Transverse colon (tissue), 4 donors: ENCODE data around the gene TMEM214. TPM values are rescaled to one million over a fixed set of nuclear protein-coding genes. Genes with fewer than 3 reads are reported as not detected.

Experiments
- DNase-seq: peaks from one replicate; pipeline ENCODE4 v3.0.0-alpha.2; 2019
- H3K27ac ChIP-seq, 4 donors: fragments of 200-600 bp; sonication (generic); 2 replicates each; pipeline ENCODE4 v1.5.1; 2016 to 2018; ENCODE audit warnings: inconsistent platforms in 4 of 4
- H3K27me3 ChIP-seq: fragments of 200-600 bp; sonication (generic); 2 replicates; pipeline ENCODE4 v1.5.1; 2017; ENCODE audit warnings: inconsistent platforms
- H3K36me3 ChIP-seq, 4 donors: fragments of 200-600 bp; sonication (generic); 2 replicates each; pipeline ENCODE4 v1.5.1; 2017 to 2019; ENCODE audit warnings: inconsistent platforms in 4 of 4
- H3K4me1 ChIP-seq, 4 donors: fragments of 200-600 bp; sonication (generic); 2 replicates each; pipeline ENCODE4 v1.5.1; 2017 to 2020; ENCODE audit warnings: inconsistent platforms in 4 of 4
- H3K4me3 ChIP-seq, 4 donors: fragments of 200-600 bp; sonication (generic); 1 replicate in 1 of 4; 2 replicates in 3 of 4; pipeline versions ENCODE4 v1.5.1 to v1.6.1; 2017 to 2019; ENCODE audit warnings: inconsistent platforms in 4 of 4
- H3K9me3 ChIP-seq, 2 donors: fragments of 200-600 bp; sonication (generic); 2 replicates each; pipeline ENCODE4 v1.5.1; 2017 to 2019; ENCODE audit warnings: inconsistent platforms in 2 of 2
- EP300 ChIP-seq: sonication (generic); formaldehyde crosslinking; IDR thresholded peaks from one replicate; pipeline ENCODE4 v1.6.1; 2017; ENCODE audit warnings: antibody characterized with exemption, low read depth
- POLR2A ChIP-seq: fragments of 450-650 bp; IDR thresholded peaks from one replicate; pipeline ENCODE4 v1.6.1; 2016; ENCODE audit warnings: antibody characterized with exemption, mild to moderate bottlenecking, moderate library complexity
- POLR2AphosphoS5 ChIP-seq, 3 donors: sonication (generic); formaldehyde crosslinking; IDR thresholded peaks; one replicate each; pipeline ENCODE4 v1.6.1; 2016; ENCODE audit warnings: antibody characterized with exemption in 3 of 3
- WGBS, 2 donors: methylation state at CpG; one replicate each; pipeline ENCODE4 v1.1.5; 2018; ENCODE audit warnings: low coverage in 1 of 2; 5-methylcytosine and 5-hydroxymethylcytosine counted together
- in situ Hi-C, 4 donors: fragments of 200-750 bp; cut with MboI; loops; one replicate each; pipeline versions ENCODE4 v1.15.0 to v1.15.1; 2017; ENCODE audit warnings: low sequenced_read_pairs in 3 of 4, low pct_ligation_motif_present in 1 of 4, low pct_unique_long_range_greater_than_20kb in 1 of 4
- intact Hi-C: fragments of 100-400 bp; cut with DNase I; formaldehyde crosslinking; loops from one replicate; pipeline ENCODE4 v1.15.1; 2023; ENCODE audit warnings: low total_unique reads
- total RNA-seq, 4 donors: library from RNA; depleted of rRNA; stranded (reverse); fragments of >200 nt; gene quantifications; one replicate each; pipeline ENCODE4 v1.1.0, GENCODE V29; 2016
- TF ChIP-seq, protein P1 (sequence below), 5 experiments: fragments of 200-600 bp in 3 of 5; fragments of 450-650 bp in 2 of 5; sonication (generic) in 3 of 5; IDR thresholded peaks; 1 replicate in 2 of 5; 2 replicates in 3 of 5; pipeline ENCODE4 v1.5.1; 2016 to 2017; ENCODE audit warnings: antibody characterized with exemption in 5 of 5, inconsistent platforms in 3 of 5, mild to moderate bottlenecking in 2 of 5, moderate library complexity in 1 of 5

The TMEM214 gene
- total RNA-seq, 4 donors from 2014 or later = 51.2 to 179 (median 127) TPM

DNA sequence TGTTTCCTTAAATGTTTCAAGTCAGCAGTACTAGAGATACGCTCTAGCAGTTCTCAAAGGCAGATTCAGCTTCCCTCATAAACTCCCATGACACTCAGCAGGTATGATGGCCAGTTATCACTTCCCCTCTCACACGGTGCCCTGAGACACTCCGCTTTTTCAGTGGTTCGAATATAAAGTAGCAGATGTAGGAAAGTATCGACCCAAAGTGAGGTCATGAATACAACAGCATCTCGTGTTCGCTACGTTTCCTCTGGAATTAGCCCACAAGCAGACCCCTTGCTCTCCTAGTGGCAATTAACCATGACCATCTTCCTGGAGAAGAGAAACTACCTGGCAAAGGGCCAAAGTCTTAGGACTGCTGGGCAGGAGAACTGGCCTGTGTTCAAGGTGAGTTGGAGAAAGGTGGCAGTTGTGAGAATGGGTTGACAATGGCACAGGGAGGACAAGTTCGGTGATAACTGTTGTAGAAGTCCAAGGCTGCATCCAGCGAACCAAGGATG lies 9.4 kb downstream of the TMEM214 start:
- intact Hi-C loops (no loop called here), in situ Hi-C loops (no loop called here)
- Histone ChIP-seq H3K4me3 (no peak overlapping the region), H3K4me1 (peaks cover 4 to 26% (median 9%) of the 10 kb centered on the region in 4 donors), H3K9me3 (no peaks in the 10 kb centered on the region), H3K27me3 (no peaks in the 10 kb centered on the region), H3K27ac (peak overlapping the region; percentile 13 to 67 (median 36)), H3K36me3 (peaks cover 0 to 43% (median 20%) of the 10 kb centered on the region in 4 donors)
- DNase-seq = no peak
- 73 to 75% methylated on average over 4 to 10 of the region's 10 CpGs for WGBS, 2 donors
- TF ChIP-seq, protein P1, sequence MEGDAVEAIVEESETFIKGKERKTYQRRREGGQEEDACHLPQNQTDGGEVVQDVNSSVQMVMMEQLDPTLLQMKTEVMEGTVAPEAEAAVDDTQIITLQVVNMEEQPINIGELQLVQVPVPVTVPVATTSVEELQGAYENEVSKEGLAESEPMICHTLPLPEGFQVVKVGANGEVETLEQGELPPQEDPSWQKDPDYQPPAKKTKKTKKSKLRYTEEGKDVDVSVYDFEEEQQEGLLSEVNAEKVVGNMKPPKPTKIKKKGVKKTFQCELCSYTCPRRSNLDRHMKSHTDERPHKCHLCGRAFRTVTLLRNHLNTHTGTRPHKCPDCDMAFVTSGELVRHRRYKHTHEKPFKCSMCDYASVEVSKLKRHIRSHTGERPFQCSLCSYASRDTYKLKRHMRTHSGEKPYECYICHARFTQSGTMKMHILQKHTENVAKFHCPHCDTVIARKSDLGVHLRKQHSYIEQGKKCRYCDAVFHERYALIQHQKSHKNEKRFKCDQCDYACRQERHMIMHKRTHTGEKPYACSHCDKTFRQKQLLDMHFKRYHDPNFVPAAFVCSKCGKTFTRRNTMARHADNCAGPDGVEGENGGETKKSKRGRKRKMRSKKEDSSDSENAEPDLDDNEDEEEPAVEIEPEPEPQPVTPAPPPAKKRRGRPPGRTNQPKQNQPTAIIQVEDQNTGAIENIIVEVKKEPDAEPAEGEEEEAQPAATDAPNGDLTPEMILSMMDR (IDR thresholded peaks at IDR 0.05) = no peak
- TF ChIP-seq POLR2A (no peak), POLR2AphosphoS5 (IDR thresholded peaks at IDR 0.05) (peak in 1 of 3 donors; percentile 7)

DNA sequence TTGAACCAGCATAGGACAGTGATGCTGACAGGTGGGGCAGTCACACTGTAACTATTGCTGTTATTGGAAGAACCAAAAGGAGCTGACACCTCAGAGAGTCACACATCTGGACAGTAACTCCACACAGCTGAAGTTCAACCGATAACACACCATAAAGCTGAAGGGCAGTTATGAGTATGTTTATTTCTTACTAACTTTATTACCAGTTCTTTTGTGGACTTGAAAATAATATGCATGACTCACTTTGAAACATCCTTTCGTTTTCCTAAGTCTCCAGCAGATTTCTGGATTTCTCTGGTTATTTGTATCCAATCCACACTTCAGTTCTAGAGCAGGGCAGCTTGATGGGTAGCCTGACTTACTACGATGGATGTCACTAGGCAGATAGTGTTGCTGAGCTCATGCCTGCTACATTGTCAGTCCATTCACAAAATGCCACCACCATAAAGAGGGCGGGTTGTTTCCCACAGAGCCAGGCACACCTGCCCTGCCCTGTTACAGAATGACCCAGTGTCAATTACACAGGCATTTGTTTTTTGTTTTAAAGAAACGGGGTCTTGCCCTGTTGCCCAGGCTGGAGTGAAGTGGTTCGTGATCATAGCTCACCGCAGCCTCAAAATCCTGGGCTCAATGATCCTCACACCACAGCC lies 10.3 kb downstream of the TMEM214 start:
- peak; percentile 42 for DNase-seq
- in situ Hi-C loops = no loop called here
- TF ChIP-seq POLR2AphosphoS5 (IDR thresholded peaks at IDR 0.05) (peak in 2 of 3 donors; percentile 9 to 24), EP300 (no peak)

GRCh38 chr2:27049422-27050280 lies 16.9 kb downstream of the TMEM214 start:
- in situ Hi-C loops (no loop called here), intact Hi-C loops (loop anchor here (5.0 kb wide), 1 partner anchor 38 kb away; the partner anchor contains the start of gene KHK)
- Histone ChIP-seq H3K4me1 (peaks cover 7 to 18% (median 16%) of the 10 kb centered on the region in 4 donors), H3K27me3 (no peaks in the 10 kb centered on the region), H3K9me3 (no peaks in the 10 kb centered on the region), H3K4me3 (peak overlapping the region; percentile 33 to 97 (median 86)), H3K36me3 (peaks cover 0 to under 1% (median 0%) of the 10 kb centered on the region in 4 donors), H3K27ac (peak overlapping the region; percentile 85 to 93 (median 88))
- WGBS, 2 donors = 11 to 42% methylated on average over 9 to 38 of the region's 52 CpGs
- peak; percentile 64 for DNase-seq
- TF ChIP-seq POLR2AphosphoS5 (IDR thresholded peaks at IDR 0.05) (no peak), POLR2A (no peak), EP300 (no peak)
- TF ChIP-seq, protein P1 (IDR thresholded peaks at IDR 0.05) = no peak

More for the DNA sequence above, 10.3 kb downstream of the TMEM214 start:
- Histone ChIP-seq H3K27me3 (no peaks in the 10 kb centered on the region), H3K27ac (peak overlapping the region; percentile 13 to 67 (median 44)), H3K4me1 (peaks cover 4 to 26% (median 9%) of the 10 kb centered on the region in 4 donors), H3K36me3 (peaks cover 0 to 34% (median 15%) of the 10 kb centered on the region in 4 donors), H3K4me3 (no peak overlapping the region), H3K9me3 (no peaks in the 10 kb centered on the region)
- intact Hi-C loops = no loop called here
- 50 to 59% methylated on average over 1 to 7 of the region's 7 CpGs for WGBS, 2 donors

- peaks cover 7 to 18% (median 16%) of the 10 kb centered on the region in 4 donors for H3K4me1 ChIP-seq
- H3K9me3 ChIP-seq = no peaks in the 10 kb centered on the region
- no peaks in the 10 kb centered on the region for H3K27me3 ChIP-seq
- peak; percentile 95 for DNase-seq
- peaks cover 0 to 8% (median 0%) of the 10 kb centered on the region in 4 donors for H3K36me3 ChIP-seq
- peak overlapping the region; percentile 85 to 93 (median 88) for H3K27ac ChIP-seq
- intact Hi-C loops (loop anchor here (5.0 kb wide), 1 partner anchor 37 kb away; the partner anchor contains the start of gene KHK), in situ Hi-C loops (no loop called here)
- TF ChIP-seq EP300 (no peak), POLR2AphosphoS5 (IDR thresholded peaks at IDR 0.05) (peak; percentile 27 to 41 (median 40)), POLR2A (no peak)
- TF ChIP-seq, protein P1 (IDR thresholded peaks at IDR 0.05) = peak; percentile 38 to 85 (median 54)
- WGBS, 2 donors = 0% methylated on average over 11 to 28 of the region's 48 CpGs
- peak overlapping the region; percentile 33 to 97 (median 86) for H3K4me3 ChIP-seq
These were observed 17.7 kb downstream of the TMEM214 start for GRCh38 chr2:27050281-27050995.
